Liver (tissue), 9 donors: ENCODE measurements around the gene GALNT10. TPM values are rescaled to one million over a fixed set of nuclear protein-coding genes. Genes with fewer than 3 reads are reported as not detected.

Experiments
- DNase-seq: peaks from one replicate; pipeline ENCODE4 v3.0.0-alpha.2; 2017; ENCODE audit warnings: low spot score
- H3K27ac ChIP-seq, 2 donors: one replicate each; pipeline ENCODE4 v1.7.0; 2013; ENCODE audit warnings: inconsistent platforms in 2 of 2, low read length in 2 of 2, control low read depth in 1 of 2, low read depth in 1 of 2, mild to moderate bottlenecking in 1 of 2
- H3K27me3 ChIP-seq, 4 donors: one replicate each; pipeline versions ENCODE4 v1.6.1 to v1.7.0; 2013; ENCODE audit warnings: low read length in 3 of 4, inconsistent platforms in 1 of 4, mild to moderate bottlenecking in 1 of 4, moderate library complexity in 1 of 4; ENCODE audit not compliant: control insufficient read depth in 4 of 4, insufficient read depth in 4 of 4
- H3K36me3 ChIP-seq, 4 donors: one replicate each; pipeline versions ENCODE4 v1.6.1 to v1.7.0; 2013; ENCODE audit warnings: low read length in 3 of 4, mild to moderate bottlenecking in 3 of 4, low read depth in 1 of 4, moderate library complexity in 1 of 4; ENCODE audit not compliant: control insufficient read depth in 4 of 4, insufficient read depth in 3 of 4
- H3K4me1 ChIP-seq, 4 donors: one replicate each; pipeline versions ENCODE4 v1.6.1 to v1.7.0; 2013; ENCODE audit warnings: low read length in 3 of 4, mild to moderate bottlenecking in 3 of 4, moderate library complexity in 1 of 4; ENCODE audit not compliant: control insufficient read depth in 4 of 4, insufficient read depth in 4 of 4
- H3K4me3 ChIP-seq, 3 donors: one replicate each; pipeline versions ENCODE4 v1.6.1 to v1.7.0; 2013; ENCODE audit warnings: low read length in 3 of 3, control low read depth in 1 of 3, low read depth in 1 of 3, mild to moderate bottlenecking in 1 of 3
- H3K9ac ChIP-seq, 2 donors: one replicate each; pipeline ENCODE4 v1.7.0; 2013; ENCODE audit warnings: low read length in 2 of 2, mild to moderate bottlenecking in 2 of 2, moderate library complexity in 2 of 2, control low read depth in 1 of 2, low read depth in 1 of 2
- H3K9me3 ChIP-seq, 4 donors: one replicate each; pipeline versions ENCODE4 v1.6.1 to v1.7.0; 2013; ENCODE audit warnings: low read length in 3 of 4; ENCODE audit not compliant: control insufficient read depth in 4 of 4
- EGR1 ChIP-seq, 2 donors: IDR thresholded peaks; 2 replicates each; pipeline ENCODE4 v1.6.1; 2016 to 2018; ENCODE audit warnings: antibody characterized with exemption in 2 of 2, low read depth in 2 of 2
- FOXA1 ChIP-seq: IDR thresholded peaks from 2 replicates; pipeline ENCODE4 v1.6.1; 2016; ENCODE audit warnings: antibody characterized with exemption
- FOXA2 ChIP-seq: IDR thresholded peaks from 2 replicates; pipeline ENCODE4 v1.6.1; 2016; ENCODE audit warnings: antibody characterized with exemption
- GABPA ChIP-seq, 2 donors: IDR thresholded peaks in 1 of 2; conservative IDR thresholded peaks in 1 of 2; 2 replicates each; pipeline ENCODE4 v1.6.1; 2016; ENCODE audit warnings: antibody characterized with exemption in 2 of 2, mild to moderate bottlenecking in 1 of 2, moderate library complexity in 1 of 2
- HNF4A ChIP-seq, 2 donors: conservative IDR thresholded peaks; 2 replicates each; pipeline ENCODE4 v1.6.1; 2016; ENCODE audit warnings: antibody characterized with exemption in 2 of 2, mild to moderate bottlenecking in 2 of 2
- HNF4G ChIP-seq: IDR thresholded peaks from 2 replicates; pipeline ENCODE4 v1.6.1; 2016; ENCODE audit warnings: antibody characterized with exemption
- JUND ChIP-seq, 2 donors: IDR thresholded peaks; 2 replicates each; pipeline ENCODE4 v1.6.1; 2016; ENCODE audit warnings: antibody characterized with exemption in 2 of 2
- NR2F2 ChIP-seq: IDR thresholded peaks from 2 replicates; pipeline ENCODE4 v1.6.1; 2016; ENCODE audit warnings: antibody characterized with exemption
- RAD21 ChIP-seq, 2 donors: IDR thresholded peaks; 2 replicates each; pipeline ENCODE4 v1.6.1; 2016; ENCODE audit warnings: antibody characterized with exemption in 2 of 2, mild to moderate bottlenecking in 2 of 2
- RXRA ChIP-seq, 2 donors: IDR thresholded peaks; 2 replicates each; pipeline ENCODE4 v1.6.1; 2017 to 2018; ENCODE audit warnings: antibody characterized with exemption in 2 of 2, mild to moderate bottlenecking in 1 of 2
- SP1 ChIP-seq: IDR thresholded peaks from 2 replicates; pipeline ENCODE4 v1.6.1; 2018; ENCODE audit warnings: antibody characterized with exemption, mild to moderate bottlenecking
- TAF1 ChIP-seq: conservative IDR thresholded peaks from 2 replicates; pipeline ENCODE4 v1.6.1; 2016; ENCODE audit warnings: antibody characterized with exemption, mild to moderate bottlenecking
- YY1 ChIP-seq: IDR thresholded peaks from 2 replicates; pipeline ENCODE4 v1.6.1; 2016; ENCODE audit warnings: antibody characterized with exemption, mild to moderate bottlenecking
- WGBS: extraction: QIAGEN DNeasy Blood & Tissue Kit; methylation state at CpG from one replicate; pipeline ENCODE4 v1.1.7; 2013; 5-methylcytosine and 5-hydroxymethylcytosine counted together
- polyA plus RNA-seq, 2 donors: library from polyadenylated mRNA; stranded (reverse) in 1 of 2; unstranded in 1 of 2; fragments of 200-250 nt in 1 of 2; fragments of >200 nt in 1 of 2; fragmentation: Nextera tagmentation in 1 of 2; extraction: Ambion mirVana in 1 of 2; gene quantifications; one replicate each; pipeline versions ENCODE4 v1.2.1 to v1.2.3, GENCODE V29; 2013 to 2015
- total RNA-seq, 2 donors: library from RNA; depleted of rRNA; stranded (reverse); fragments of >200 nt; gene quantifications; one replicate each; pipeline ENCODE4 v1.2.3, GENCODE V29; 2014
- TF ChIP-seq, protein P1 (sequence below): IDR thresholded peaks from 2 replicates; pipeline ENCODE4 v1.6.1; 2016; ENCODE audit warnings: antibody characterized with exemption
- TF ChIP-seq, protein P2 (sequence below): IDR thresholded peaks from 2 replicates; pipeline ENCODE4 v1.6.1; 2016; ENCODE audit warnings: antibody characterized with exemption
- TF ChIP-seq, protein P3 (sequence below): fragments of 150-350 bp; IDR thresholded peaks from 2 replicates; pipeline ENCODE4 v1.5.1; 2017; ENCODE audit warnings: improper control_type of control experiment, low read depth, low read length; ENCODE audit not compliant: missing input control
- TF ChIP-seq, protein P4 (sequence below): IDR thresholded peaks from 2 replicates; pipeline ENCODE4 v1.6.1; 2016; ENCODE audit warnings: antibody characterized with exemption
- TF ChIP-seq, protein P5 (sequence below): IDR thresholded peaks from 2 replicates; pipeline ENCODE4 v1.6.1; 2016; ENCODE audit warnings: antibody characterized with exemption, mild to moderate bottlenecking
- donor health status: healthy.
- donor health status: healthy.
- donor health status: healthy.
- donor health status: healthy.
- donor health status: healthy.

GALNT10 gene
- total and polyA plus RNA-seq, 4 donors: 1.1 to 17.8 (median 5.3) TPM

DNA sequence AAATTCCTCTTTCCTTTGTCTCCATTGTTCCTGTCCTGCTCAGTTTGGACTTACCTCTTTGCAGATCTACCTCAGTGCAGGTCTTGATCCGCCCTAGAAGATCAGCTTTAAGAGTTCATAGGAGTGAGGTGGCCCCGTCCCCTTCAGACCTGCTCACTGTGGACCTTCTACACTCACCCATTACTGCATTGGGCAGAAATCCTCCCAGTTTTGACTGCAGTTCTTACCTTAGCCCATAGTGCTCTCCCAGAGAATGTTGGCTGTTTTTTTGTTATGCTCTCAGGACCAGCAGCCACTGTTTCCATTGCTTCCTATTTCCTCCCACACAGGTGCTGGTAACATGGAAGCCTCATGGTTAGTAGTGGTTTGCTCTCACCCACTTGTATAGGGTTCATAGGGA is 63.3 kb downstream of the GALNT10 start:
- Histone ChIP-seq H3K27me3 (no peaks in the 10 kb centered on the region), H3K4me3 (no peak overlapping the region), H3K9me3 (no peaks in the 10 kb centered on the region), H3K9ac (no peak overlapping the region), H3K27ac (no peak overlapping the region), H3K36me3 (no peaks in the 10 kb centered on the region), H3K4me1 (no peaks in the 10 kb centered on the region)
- 100% methylated on average over 2 of the region's 2 CpGs for WGBS
- no peak for DNase-seq
- TF ChIP-seq SP1: no peak
- TF ChIP-seq, protein P1, sequence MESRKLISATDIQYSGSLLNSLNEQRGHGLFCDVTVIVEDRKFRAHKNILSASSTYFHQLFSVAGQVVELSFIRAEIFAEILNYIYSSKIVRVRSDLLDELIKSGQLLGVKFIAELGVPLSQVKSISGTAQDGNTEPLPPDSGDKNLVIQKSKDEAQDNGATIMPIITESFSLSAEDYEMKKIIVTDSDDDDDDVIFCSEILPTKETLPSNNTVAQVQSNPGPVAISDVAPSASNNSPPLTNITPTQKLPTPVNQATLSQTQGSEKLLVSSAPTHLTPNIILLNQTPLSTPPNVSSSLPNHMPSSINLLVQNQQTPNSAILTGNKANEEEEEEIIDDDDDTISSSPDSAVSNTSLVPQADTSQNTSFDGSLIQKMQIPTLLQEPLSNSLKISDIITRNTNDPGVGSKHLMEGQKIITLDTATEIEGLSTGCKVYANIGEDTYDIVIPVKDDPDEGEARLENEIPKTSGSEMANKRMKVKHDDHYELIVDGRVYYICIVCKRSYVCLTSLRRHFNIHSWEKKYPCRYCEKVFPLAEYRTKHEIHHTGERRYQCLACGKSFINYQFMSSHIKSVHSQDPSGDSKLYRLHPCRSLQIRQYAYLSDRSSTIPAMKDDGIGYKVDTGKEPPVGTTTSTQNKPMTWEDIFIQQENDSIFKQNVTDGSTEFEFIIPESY: no peak
- TF ChIP-seq NR2F2: no peak
- no peak for TF ChIP-seq GABPA (IDR thresholded peaks at IDR 0.05 in 1 of 2, conservative IDR thresholded peaks at IDR 0.05 in 1 of 2)
- TF ChIP-seq, protein P2, sequence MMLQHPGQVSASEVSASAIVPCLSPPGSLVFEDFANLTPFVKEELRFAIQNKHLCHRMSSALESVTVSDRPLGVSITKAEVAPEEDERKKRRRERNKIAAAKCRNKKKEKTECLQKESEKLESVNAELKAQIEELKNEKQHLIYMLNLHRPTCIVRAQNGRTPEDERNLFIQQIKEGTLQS: no peak
- TF ChIP-seq, protein P3, sequence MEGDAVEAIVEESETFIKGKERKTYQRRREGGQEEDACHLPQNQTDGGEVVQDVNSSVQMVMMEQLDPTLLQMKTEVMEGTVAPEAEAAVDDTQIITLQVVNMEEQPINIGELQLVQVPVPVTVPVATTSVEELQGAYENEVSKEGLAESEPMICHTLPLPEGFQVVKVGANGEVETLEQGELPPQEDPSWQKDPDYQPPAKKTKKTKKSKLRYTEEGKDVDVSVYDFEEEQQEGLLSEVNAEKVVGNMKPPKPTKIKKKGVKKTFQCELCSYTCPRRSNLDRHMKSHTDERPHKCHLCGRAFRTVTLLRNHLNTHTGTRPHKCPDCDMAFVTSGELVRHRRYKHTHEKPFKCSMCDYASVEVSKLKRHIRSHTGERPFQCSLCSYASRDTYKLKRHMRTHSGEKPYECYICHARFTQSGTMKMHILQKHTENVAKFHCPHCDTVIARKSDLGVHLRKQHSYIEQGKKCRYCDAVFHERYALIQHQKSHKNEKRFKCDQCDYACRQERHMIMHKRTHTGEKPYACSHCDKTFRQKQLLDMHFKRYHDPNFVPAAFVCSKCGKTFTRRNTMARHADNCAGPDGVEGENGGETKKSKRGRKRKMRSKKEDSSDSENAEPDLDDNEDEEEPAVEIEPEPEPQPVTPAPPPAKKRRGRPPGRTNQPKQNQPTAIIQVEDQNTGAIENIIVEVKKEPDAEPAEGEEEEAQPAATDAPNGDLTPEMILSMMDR: no peak
- TF ChIP-seq, protein P4, sequence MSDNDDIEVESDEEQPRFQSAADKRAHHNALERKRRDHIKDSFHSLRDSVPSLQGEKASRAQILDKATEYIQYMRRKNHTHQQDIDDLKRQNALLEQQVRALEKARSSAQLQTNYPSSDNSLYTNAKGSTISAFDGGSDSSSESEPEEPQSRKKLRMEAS: no peak
- TF ChIP-seq FOXA2: no peak
- no peak for TF ChIP-seq HNF4G
- no peak for TF ChIP-seq TAF1
- no peak for TF ChIP-seq RAD21 (IDR thresholded peaks at IDR 0.05)
- no peak for TF ChIP-seq RXRA (IDR thresholded peaks at IDR 0.05)
- no peak for TF ChIP-seq EGR1 (IDR thresholded peaks at IDR 0.05; ENCODE audit: low read depth in 2 of 2)
- TF ChIP-seq HNF4A (conservative IDR thresholded peaks at IDR 0.05): no peak
- TF ChIP-seq JUND (IDR thresholded peaks at IDR 0.05): no peak
- TF ChIP-seq YY1: no peak

DNA sequence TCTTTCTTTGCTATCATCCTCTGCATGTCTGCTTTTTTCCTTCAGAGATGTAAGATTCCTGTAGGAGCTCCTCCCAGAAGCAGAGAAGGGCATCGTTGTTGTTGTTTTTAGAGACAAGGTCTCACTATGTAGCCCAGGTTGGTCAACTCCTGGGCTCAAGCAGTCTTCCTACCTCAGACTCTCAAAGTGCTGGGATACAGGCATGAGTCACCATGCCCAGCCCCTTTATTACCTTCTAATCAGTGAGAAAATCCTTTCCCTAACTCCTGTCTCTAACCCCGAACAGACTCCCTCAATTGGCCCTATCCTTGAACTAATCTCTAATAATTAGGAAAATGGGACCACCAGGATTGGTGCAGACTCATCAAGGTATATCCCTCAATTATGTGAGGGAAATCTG is 64.4 kb downstream of the GALNT10 start:
- Histone ChIP-seq H3K4me1 (no peaks in the 10 kb centered on the region), H3K27ac (no peak overlapping the region), H3K9me3 (no peaks in the 10 kb centered on the region), H3K36me3 (no peaks in the 10 kb centered on the region), H3K9ac (no peak overlapping the region), H3K27me3 (no peaks in the 10 kb centered on the region), H3K4me3 (no peak overlapping the region)
- TF ChIP-seq HNF4A (conservative IDR thresholded peaks at IDR 0.05) (no peak), JUND (IDR thresholded peaks at IDR 0.05) (no peak), EGR1 (IDR thresholded peaks at IDR 0.05; ENCODE audit: low read depth in 2 of 2) (no peak), FOXA1 (no peak), RXRA (IDR thresholded peaks at IDR 0.05) (no peak), YY1 (no peak), NR2F2 (no peak), HNF4G (no peak), TAF1 (no peak), GABPA (IDR thresholded peaks at IDR 0.05 in 1 of 2, conservative IDR thresholded peaks at IDR 0.05 in 1 of 2) (no peak), FOXA2 (no peak), RAD21 (IDR thresholded peaks at IDR 0.05) (no peak), SP1 (no peak)
- TF ChIP-seq, protein P3: no peak
- TF ChIP-seq, protein P4: no peak
- TF ChIP-seq, protein P1: no peak
- TF ChIP-seq, protein P5, sequence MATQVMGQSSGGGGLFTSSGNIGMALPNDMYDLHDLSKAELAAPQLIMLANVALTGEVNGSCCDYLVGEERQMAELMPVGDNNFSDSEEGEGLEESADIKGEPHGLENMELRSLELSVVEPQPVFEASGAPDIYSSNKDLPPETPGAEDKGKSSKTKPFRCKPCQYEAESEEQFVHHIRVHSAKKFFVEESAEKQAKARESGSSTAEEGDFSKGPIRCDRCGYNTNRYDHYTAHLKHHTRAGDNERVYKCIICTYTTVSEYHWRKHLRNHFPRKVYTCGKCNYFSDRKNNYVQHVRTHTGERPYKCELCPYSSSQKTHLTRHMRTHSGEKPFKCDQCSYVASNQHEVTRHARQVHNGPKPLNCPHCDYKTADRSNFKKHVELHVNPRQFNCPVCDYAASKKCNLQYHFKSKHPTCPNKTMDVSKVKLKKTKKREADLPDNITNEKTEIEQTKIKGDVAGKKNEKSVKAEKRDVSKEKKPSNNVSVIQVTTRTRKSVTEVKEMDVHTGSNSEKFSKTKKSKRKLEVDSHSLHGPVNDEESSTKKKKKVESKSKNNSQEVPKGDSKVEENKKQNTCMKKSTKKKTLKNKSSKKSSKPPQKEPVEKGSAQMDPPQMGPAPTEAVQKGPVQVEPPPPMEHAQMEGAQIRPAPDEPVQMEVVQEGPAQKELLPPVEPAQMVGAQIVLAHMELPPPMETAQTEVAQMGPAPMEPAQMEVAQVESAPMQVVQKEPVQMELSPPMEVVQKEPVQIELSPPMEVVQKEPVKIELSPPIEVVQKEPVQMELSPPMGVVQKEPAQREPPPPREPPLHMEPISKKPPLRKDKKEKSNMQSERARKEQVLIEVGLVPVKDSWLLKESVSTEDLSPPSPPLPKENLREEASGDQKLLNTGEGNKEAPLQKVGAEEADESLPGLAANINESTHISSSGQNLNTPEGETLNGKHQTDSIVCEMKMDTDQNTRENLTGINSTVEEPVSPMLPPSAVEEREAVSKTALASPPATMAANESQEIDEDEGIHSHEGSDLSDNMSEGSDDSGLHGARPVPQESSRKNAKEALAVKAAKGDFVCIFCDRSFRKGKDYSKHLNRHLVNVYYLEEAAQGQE: no peak
- TF ChIP-seq, protein P2: no peak
- WGBS: 82% methylated on average over 2 of the region's 2 CpGs
- no peak for DNase-seq
